NCI-H1694 treated with DMSO at 0.1 percent for 48 hours (cell line): ENCODE measurements around the gene PPP1R3A.

ENCODE experiments used
- DNase-seq: peaks from one replicate; lab custom pipeline; 2025; lab: John Stamatoyannopoulos, UW

PPP1R3A gene

DNA sequence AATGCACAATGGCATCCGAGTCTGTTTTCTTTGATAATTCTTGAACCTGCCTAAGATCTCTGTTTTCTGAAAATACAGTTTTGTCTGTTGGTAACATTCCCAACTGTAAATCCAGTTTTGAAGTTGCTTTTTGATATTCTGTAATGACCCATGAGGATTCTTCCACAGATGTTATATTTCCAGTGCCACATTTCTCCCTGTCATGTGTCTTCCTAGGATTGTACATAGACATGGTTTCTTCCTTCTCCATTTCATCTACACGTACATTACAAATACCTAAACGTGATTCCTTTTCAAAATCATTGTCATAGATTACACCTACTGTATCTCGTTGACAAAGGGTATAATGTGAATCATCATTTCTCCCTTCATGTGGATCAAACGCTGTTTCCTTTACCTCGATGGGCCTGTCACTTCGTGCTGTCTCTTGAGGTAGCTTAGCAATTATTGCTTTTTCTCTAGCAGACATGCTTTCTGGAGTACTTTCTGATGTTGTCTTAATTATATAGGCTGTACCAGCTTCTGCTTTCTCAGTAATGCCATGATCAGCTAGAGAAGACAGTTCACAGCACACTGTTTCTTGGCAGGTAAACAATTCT lies 40.3 kb downstream of the PPP1R3A start:
- no peak for DNase-seq

DNA sequence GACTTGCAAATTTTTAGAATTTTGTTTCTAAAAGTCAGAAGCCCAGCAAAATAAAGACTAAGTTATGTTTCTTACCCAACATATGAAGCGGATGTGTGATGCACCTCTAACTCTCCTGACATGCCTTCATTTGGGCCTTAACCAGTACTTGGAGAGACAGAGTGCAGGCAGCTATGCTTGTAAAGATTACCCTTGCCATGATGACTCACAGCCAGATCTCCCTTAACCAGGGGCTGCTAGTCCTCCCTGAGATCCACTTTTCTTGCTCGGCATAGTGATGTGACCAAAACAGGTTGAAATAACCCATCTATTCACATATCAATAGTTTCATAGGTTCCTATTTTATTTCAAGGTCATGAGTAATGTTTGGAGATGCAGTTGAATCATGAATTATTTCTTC lies 43.6 kb downstream of the PPP1R3A start:
- DNase-seq: no peak

- no peak for DNase-seq
Observed at GRCh38 chr7:113873554-113874151, 45.2 kb downstream of the PPP1R3A start.

GRCh38 chr7:113872981-113873380 lies 45.8 kb downstream of the PPP1R3A start:
- DNase-seq: no peak

GRCh38 chr7:113867325-113867724 lies 51.5 kb downstream of the PPP1R3A start:
- no peak for DNase-seq

DNA sequence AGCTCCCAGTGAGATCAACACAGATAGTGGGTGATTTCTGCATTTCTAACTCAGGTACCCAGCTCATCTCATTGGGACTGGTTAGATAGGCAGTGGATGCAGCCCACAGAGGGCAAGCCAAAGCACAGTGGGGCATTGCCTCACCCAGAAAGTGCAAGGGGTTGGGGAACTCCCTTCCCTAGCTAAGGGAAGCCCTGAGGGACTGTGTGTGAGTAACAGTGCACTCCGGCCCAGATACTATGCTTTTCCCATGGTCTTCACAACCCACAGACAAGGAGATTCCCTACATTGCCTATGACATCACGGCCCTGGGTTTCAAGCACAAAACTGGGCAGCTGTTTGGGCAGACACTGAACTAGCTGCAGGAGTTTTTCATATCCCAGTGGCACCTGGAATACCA lies 62.8 kb downstream of the PPP1R3A start:
- no peak for DNase-seq

DNA sequence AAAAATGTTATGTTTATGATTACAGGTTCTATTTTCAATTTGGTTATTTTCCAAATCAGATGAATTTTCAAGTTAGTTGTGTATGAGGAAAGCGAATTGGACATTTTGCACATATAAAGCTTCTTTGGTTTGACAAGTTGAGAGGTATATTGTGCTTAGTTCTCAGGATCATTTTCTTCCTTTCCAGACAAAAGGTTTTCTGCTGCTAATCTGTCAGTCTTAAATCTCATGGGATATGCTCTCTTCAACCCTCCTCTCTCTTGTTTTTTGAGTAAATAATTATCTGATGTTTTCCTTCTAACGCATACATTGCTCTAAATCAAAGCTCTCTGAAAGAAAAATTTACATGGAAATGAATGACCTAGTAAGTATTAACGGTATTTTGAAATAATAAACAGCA lies 77.9 kb downstream of the PPP1R3A start:
- DNase-seq: no peak

DNA sequence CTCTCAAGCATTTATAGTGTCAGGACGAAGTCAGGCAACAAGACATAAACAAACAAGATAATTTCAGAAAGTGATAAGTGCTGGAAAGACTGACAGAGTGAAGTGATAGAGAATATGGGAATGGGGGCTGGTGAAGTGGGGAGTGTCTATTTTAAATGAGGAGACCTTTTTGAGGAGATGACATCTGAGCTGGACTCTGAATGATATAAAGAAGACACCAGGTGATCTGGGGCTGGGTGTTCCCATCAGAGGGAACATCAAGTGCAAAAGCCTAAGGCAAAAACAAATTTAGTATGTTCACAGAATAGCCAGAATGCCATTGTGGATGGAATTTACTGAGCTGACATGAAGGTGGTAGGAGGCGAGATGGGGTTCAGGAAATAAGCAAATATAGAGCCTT lies 83.4 kb downstream of the PPP1R3A start:
- no peak for DNase-seq

- no peak for DNase-seq
Observed at GRCh38 chr7:113832196-113832745, 86.5 kb downstream of the PPP1R3A start.

DNA sequence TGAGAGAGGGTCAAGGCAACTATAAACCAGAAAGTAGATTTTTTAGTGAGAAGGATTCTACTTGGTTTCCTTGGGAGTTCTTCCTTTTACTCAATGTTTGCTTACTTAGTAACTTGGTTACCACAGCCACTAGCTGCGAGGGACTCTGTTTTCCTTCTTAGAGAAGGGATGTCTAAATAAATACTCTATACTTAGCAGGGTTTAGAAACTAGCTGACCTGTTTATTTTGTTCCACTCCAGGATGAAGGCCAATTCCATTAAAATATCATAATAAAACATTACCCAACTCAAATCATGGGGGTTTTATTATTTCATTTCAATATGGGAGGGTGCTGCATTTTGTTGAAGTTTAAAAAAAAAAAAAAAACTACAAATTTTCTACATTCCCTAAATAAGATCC lies 87.3 kb downstream of the PPP1R3A start:
- no peak for DNase-seq

DNA sequence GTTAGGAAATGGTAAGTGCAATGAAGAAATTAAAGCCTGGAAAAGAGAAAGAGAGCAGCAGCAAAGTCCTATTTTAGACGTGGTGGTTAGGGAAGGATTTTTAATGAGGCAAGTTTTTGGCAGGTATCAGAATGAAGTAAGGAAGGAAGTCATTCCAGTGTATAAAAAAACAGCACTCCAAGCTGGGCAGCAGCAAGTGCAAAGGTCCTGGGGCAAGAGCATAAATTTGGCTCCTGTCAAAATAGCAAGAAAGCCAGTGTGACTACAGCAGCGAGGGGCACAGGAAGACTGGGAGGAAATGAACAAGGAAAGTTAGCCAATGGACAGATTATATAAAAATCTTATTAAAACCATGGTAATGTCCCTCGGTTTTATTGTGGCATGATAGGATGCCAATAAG lies 90.2 kb downstream of the PPP1R3A start:
- no peak for DNase-seq
